Colonic mucosa (tissue), 4 donors: Measurements from ENCODE around the gene FST. TPM values are rescaled to one million over a fixed set of nuclear protein-coding genes. Genes with fewer than 3 reads are reported as not detected.

Experiments used
- DNase-seq: peaks from one replicate; pipeline ENCODE4 v3.0.0-alpha.2; 2020
- H3K27ac ChIP-seq: fragments of 200-600 bp; one replicate; pipeline ENCODE4 v1.8.0; 2021
- H3K27me3 ChIP-seq: fragments of 200-600 bp; one replicate; pipeline ENCODE4 v1.8.0; 2021
- H3K36me3 ChIP-seq: fragments of 200-600 bp; one replicate; pipeline ENCODE4 v1.8.0; 2021
- H3K4me1 ChIP-seq: fragments of 200-600 bp; one replicate; pipeline ENCODE4 v1.8.0; 2021; ENCODE audit warnings: mild to moderate bottlenecking
- H3K4me3 ChIP-seq: fragments of 200-600 bp; one replicate; pipeline ENCODE4 v1.8.0; 2021
- H3K9ac ChIP-seq, 2 donors: one replicate each; pipeline ENCODE4 v1.7.0; 2013; ENCODE audit warnings: control low read depth in 2 of 2, low read depth in 2 of 2, low read length in 2 of 2
- H3K9me3 ChIP-seq: fragments of 200-600 bp; one replicate; pipeline ENCODE4 v1.8.0; 2021
- intact Hi-C: fragments of 100-400 bp; cut with DNase I; formaldehyde crosslinking; loops from one replicate; pipeline ENCODE4 v1.14.1; 2022
- total RNA-seq, 2 donors: library from RNA; stranded (reverse); fragmentation: NEBNext Ultra II Directional in 1 of 2; extraction: Animal tissue kit (Norgen Biotek cat#: 25700) in 1 of 2; gene quantifications; one replicate each; pipeline ENCODE4 v1.2.1, GENCODE V29; 2021
- TF ChIP-seq, protein P1 (sequence below): fragments of 200-600 bp; IDR thresholded peaks from one replicate; pipeline ENCODE4 v1.8.0; 2022; ENCODE audit warnings: antibody characterized with exemption, mild to moderate bottlenecking
- donor health status: healthy.
- donor health status: DM: no; HTN: no; CAD: no.
- donor health status: DM: no; HTN: no; CAD: no.

The FST gene
- total RNA-seq, 2 donors from 2014 or later = 0.91 to 3.2 TPM

DNA sequence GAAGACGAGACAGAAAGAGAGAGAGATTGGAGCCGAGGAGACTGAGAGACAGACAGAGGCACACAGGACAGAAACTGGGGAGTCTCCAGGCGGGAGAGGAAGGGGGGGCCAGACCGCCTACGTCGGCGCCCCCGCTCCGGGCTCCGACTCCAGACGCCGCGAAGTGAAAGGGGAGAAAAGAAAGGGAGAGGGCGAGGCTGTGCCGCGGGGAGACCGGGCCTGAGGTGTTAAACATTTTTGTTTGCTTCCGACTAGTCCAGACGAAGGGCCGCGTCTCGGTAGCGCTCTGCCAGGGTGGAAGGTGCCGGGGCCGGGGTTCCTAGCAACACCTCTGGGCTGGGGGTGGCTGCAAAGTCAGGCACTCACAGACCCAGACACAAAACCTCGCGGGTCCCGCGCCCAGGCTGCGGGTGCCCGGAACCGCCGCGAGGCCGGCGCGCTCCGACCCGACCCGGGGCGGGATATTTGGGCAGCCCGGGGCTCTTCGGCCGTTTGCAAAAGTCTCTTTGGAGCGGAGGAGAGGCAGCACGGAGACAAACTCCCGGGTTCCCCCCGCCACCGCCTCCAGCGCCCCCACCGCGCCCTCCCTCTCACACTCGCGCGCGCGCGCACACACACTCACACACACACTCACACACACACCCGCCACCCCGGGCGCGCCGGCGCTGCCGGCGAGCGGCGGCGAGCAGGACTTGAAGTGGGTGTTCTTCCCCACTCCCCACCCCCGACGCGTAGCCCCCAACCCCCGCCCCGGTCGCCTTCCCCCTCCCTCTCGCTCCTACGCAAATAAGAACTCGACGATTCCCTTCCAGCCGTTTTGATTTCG, 626 bp upstream of the FST start:
- H3K27ac ChIP-seq = peak overlapping the region; percentile 48
- H3K27me3 ChIP-seq = peaks cover 26% of the 10 kb centered on the region
- intact Hi-C loops = loop anchor here (5.0 kb wide), 1 partner anchor 737 kb away; no protein-coding TSS in a partner anchor
- peak overlapping the region; percentile 62 for H3K4me3 ChIP-seq
- TF ChIP-seq, protein P1, sequence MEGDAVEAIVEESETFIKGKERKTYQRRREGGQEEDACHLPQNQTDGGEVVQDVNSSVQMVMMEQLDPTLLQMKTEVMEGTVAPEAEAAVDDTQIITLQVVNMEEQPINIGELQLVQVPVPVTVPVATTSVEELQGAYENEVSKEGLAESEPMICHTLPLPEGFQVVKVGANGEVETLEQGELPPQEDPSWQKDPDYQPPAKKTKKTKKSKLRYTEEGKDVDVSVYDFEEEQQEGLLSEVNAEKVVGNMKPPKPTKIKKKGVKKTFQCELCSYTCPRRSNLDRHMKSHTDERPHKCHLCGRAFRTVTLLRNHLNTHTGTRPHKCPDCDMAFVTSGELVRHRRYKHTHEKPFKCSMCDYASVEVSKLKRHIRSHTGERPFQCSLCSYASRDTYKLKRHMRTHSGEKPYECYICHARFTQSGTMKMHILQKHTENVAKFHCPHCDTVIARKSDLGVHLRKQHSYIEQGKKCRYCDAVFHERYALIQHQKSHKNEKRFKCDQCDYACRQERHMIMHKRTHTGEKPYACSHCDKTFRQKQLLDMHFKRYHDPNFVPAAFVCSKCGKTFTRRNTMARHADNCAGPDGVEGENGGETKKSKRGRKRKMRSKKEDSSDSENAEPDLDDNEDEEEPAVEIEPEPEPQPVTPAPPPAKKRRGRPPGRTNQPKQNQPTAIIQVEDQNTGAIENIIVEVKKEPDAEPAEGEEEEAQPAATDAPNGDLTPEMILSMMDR = no peak
- peak overlapping the region; percentile 38 to 59 for H3K9ac ChIP-seq
- no peaks in the 10 kb centered on the region for H3K36me3 ChIP-seq
- peak; percentile 52 for DNase-seq
- H3K4me1 ChIP-seq = no peaks in the 10 kb centered on the region
- no peaks in the 10 kb centered on the region for H3K9me3 ChIP-seq

- intact Hi-C loops = no loop called here
- no peak for DNase-seq
- Histone ChIP-seq H3K4me1 (no peaks in the 10 kb centered on the region), H3K9me3 (no peaks in the 10 kb centered on the region), H3K27me3 (peaks cover 26% of the 10 kb centered on the region), H3K4me3 (peak overlapping the region; percentile 62), H3K27ac (no peak overlapping the region), H3K36me3 (no peaks in the 10 kb centered on the region), H3K9ac (peak overlapping the region in 1 of 2 donors; percentile 6)
- TF ChIP-seq, protein P1 = no peak
These were observed 894 bp downstream of the FST start for GRCh38 chr5:53481159-53481886.

DNA sequence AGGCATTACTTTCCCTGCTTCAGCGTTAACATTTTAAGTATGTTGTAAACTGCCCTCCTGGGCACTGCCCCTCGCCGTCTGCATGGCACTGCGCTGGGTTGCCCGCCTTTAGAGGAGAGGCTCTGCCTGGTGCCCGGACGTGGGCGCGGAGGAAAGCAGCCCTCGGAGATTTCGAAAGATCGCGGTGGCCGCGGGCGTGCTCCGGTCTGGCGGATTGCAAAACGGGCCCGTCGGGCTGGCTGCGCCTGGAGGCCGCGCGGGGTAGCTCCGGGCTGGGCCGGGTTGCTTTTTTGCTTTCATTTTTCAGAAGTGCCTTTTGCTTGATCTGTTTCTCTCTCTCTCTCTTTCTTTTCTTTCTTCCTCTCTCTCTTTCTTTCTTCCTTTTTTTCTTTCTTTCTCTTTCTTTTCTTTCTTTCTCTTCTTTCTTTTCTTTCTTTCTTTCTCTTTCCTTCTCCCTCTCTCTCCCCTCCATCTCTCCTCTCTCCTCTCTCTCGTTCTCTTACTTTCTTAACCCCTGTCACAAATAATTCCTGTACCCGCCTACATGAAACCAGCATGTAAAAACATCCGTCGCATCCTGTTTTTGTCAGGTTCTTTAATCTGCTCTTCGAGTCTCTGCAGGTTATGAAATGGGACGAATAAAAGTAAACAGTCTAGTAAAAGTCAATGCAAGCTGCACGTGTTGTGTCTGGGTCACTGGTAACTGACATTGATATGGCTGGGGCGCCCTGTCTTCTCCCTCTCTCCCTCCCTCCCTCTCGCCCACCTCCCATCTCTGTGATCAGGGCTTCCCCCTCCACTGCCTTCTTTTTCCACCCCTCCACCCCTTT, 1.7 kb downstream of the FST start:
- H3K27ac ChIP-seq = no peak overlapping the region
- H3K36me3 ChIP-seq = no peaks in the 10 kb centered on the region
- H3K9ac ChIP-seq = peak overlapping the region; percentile 3 to 8
- DNase-seq = peak; percentile 63
- no peaks in the 10 kb centered on the region for H3K4me1 ChIP-seq
- peak overlapping the region; percentile 52 for H3K4me3 ChIP-seq
- intact Hi-C loops = no loop called here
- no peaks in the 10 kb centered on the region for H3K9me3 ChIP-seq
- peaks cover 26% of the 10 kb centered on the region for H3K27me3 ChIP-seq
- TF ChIP-seq, protein P1 = peak; percentile 33

- Histone ChIP-seq H3K36me3 (no peaks in the 10 kb centered on the region), H3K9me3 (no peaks in the 10 kb centered on the region), H3K9ac (peak overlapping the region; percentile 8 to 24), H3K27me3 (peaks cover 26% of the 10 kb centered on the region), H3K27ac (no peak overlapping the region), H3K4me3 (peak overlapping the region; percentile 52), H3K4me1 (no peaks in the 10 kb centered on the region)
- intact Hi-C loops = no loop called here
- TF ChIP-seq, protein P1 = peak; percentile 12
- DNase-seq = peak; percentile 29
These were observed 2.5 kb downstream of the FST start for GRCh38 chr5:53482717-53483638.
